PC-3 (cell line): Measurements from ENCODE around the gene APOBEC3G.

ENCODE experiments used
- CTCF ChIP-seq: fragments of 300-600 bp; sonication (generic); conservative IDR thresholded peaks from 2 replicates; pipeline ENCODE4 v1.5.1; 2017; ENCODE audit warnings: antibody characterized with exemption, low read depth, mild to moderate bottlenecking, low read length
- EZH2 ChIP-seq: fragments of 300-600 bp; sonication (generic); IDR thresholded peaks from one replicate; pipeline ENCODE4 v1.6.1; 2017; ENCODE audit warnings: antibody characterized with exemption, mild to moderate bottlenecking, low read length; ENCODE audit not compliant: unreplicated experiment
- EZH2phosphoT487 ChIP-seq: fragments of 300-600 bp; sonication (generic); IDR thresholded peaks from 2 replicates; pipeline ENCODE4 v1.6.1; 2018; ENCODE audit warnings: mild to moderate bottlenecking, antibody characterized with exemption, low read length, borderline replicate concordance

GRCh38 chr22:39084666-39085065 lies 7.6 kb downstream of the APOBEC3G start:
- TF ChIP-seq EZH2phosphoT487 (no peak), CTCF (no peak), EZH2 (no peak)
